WTC11 (cell line): ENCODE data around the gene ADCY10. TPM values are rescaled to one million over a fixed set of nuclear protein-coding genes. Genes with fewer than 3 reads are reported as not detected.
A peak's percentile ranks its signal among the peaks of the same experiment; 100 is the strongest.

Experiments used
- ATAC-seq: fragments of 200-7000 bp; cut with Tn5 transposase; 2 replicates; pipeline ENCODE4 v1.10.0; 2021; ENCODE audit warnings: mild to moderate bottlenecking, moderate library complexity
- CTCF ChIA-PET: fragments of 300-600 bp; sonication (Branson Sonifier 250); formaldehyde crosslinking; loops from one replicate; lab custom pipeline; 2021; ENCODE audit warnings: antibody characterized with exemption; lab: Charles Lee
- POLR2A ChIA-PET: fragments of 350-600 bp; sonication (Branson Sonifier 250); formaldehyde crosslinking; loops from one replicate; lab custom pipeline; 2021; ENCODE audit warnings: antibody characterized with exemption; lab: Charles Lee
- DNase-seq: peaks from one replicate; pipeline ENCODE4 v3.0.0; 2021; ENCODE audit warnings: low spot score
- H3K27ac Mint-ChIP-seq: 2 replicates; pipeline ENCODE4 v1.8.0; 2021; ENCODE audit warnings: mixed read lengths
- H3K27me3 Mint-ChIP-seq: 2 replicates; pipeline ENCODE4 v1.8.0; 2021; ENCODE audit warnings: low read depth, mild to moderate bottlenecking, moderate library complexity, mixed read lengths
- H3K36me3 Mint-ChIP-seq: 2 replicates; pipeline ENCODE4 v1.8.0; 2021; ENCODE audit warnings: mixed read lengths
- H3K4me1 Mint-ChIP-seq: 2 replicates; pipeline ENCODE4 v1.8.0; 2022; ENCODE audit warnings: mixed read lengths
- H3K4me3 Mint-ChIP-seq: 2 replicates; pipeline ENCODE4 v1.8.0; 2021; ENCODE audit warnings: mild to moderate bottlenecking, moderate library complexity, mixed read lengths
- H3K9me3 Mint-ChIP-seq: 2 replicates; pipeline ENCODE4 v1.8.0; 2021; ENCODE audit warnings: mixed read lengths
- ARID4B ChIP-seq: sonication (generic); formaldehyde crosslinking; IDR thresholded peaks from 2 replicates; pipeline ENCODE4 v1.8.0; 2023; ENCODE audit warnings: missing genetic modification reagents, mild to moderate bottlenecking, borderline replicate concordance
- ATF2 ChIP-seq: sonication (generic); formaldehyde crosslinking; IDR thresholded peaks from 2 replicates; pipeline ENCODE4 v1.8.1; 2022; ENCODE audit warnings: low read depth, missing genetic modification reagents, borderline replicate concordance
- ATF3 ChIP-seq: sonication (generic); formaldehyde crosslinking; conservative IDR thresholded peaks from 2 replicates; pipeline ENCODE4 v1.8.1; 2022; ENCODE audit warnings: mild to moderate bottlenecking, missing genetic modification reagents
- CBFB ChIP-seq: sonication (generic); formaldehyde crosslinking; IDR thresholded peaks from 2 replicates; pipeline ENCODE4 v1.8.1; 2022; ENCODE audit warnings: mild to moderate bottlenecking, low read depth, missing genetic modification reagents
- FOXP1 ChIP-seq: sonication (generic); formaldehyde crosslinking; IDR thresholded peaks from 2 replicates; pipeline ENCODE4 v1.8.0; 2022; ENCODE audit warnings: missing genetic modification reagents, mild to moderate bottlenecking, moderate library complexity, borderline replicate concordance
- HMGA2 ChIP-seq: fragments of 250-450 bp; sonication (Bioruptor Pico); IDR thresholded peaks from 2 replicates; pipeline ENCODE4 v1.4.0; 2021; ENCODE audit warnings: mild to moderate bottlenecking, moderate library complexity
- OVOL2 ChIP-seq: fragments of 250-450 bp; sonication (Bioruptor Pico); IDR thresholded peaks from 2 replicates; pipeline ENCODE4 v1.9.0; 2021; ENCODE audit warnings: mild to moderate bottlenecking, borderline replicate concordance
- PREB ChIP-seq: sonication (generic); formaldehyde crosslinking; IDR thresholded peaks from 2 replicates; pipeline ENCODE4 v1.8.1; 2022; ENCODE audit warnings: mild to moderate bottlenecking, missing genetic modification reagents, moderate library complexity, borderline replicate concordance
- SOX15 ChIP-seq: fragments of 250-450 bp; sonication (Bioruptor Pico); IDR thresholded peaks from 2 replicates; pipeline ENCODE4 v1.9.0; 2021; ENCODE audit warnings: mild to moderate bottlenecking
- SP1 ChIP-seq: sonication (generic); formaldehyde crosslinking; conservative IDR thresholded peaks from 2 replicates; pipeline ENCODE4 v1.8.1; 2022; ENCODE audit warnings: missing genetic modification reagents
- STAT6 ChIP-seq: sonication (generic); formaldehyde crosslinking; conservative IDR thresholded peaks from 2 replicates; pipeline ENCODE4 v1.8.1; 2023; ENCODE audit warnings: mild to moderate bottlenecking, low read depth, missing genetic modification reagents, moderate library complexity
- ZMAT4 ChIP-seq: fragments of 250-450 bp; sonication (Bioruptor Pico); IDR thresholded peaks from 2 replicates; pipeline ENCODE4 v1.9.0; 2021; ENCODE audit warnings: mild to moderate bottlenecking
- total RNA-seq: library from RNA; stranded (reverse); gene quantifications from 3 replicates; pipeline ENCODE4 v1.2.3, GENCODE V29; 2021

ADCY10 gene
- total RNA-seq, 1 experiment from 2014 or later, result 0.07 TPM

- H3K36me3 Mint-ChIP-seq, result peaks cover 13% of the 10 kb centered on the region
- peaks cover 33% of the 10 kb centered on the region for H3K4me1 Mint-ChIP-seq
- ChIA-PET CTCF (no interaction called here), POLR2A (no interaction called here)
- ATAC-seq, result no peak
- no peak overlapping the region for H3K27ac Mint-ChIP-seq
- DNase-seq, result no peak
- H3K27me3 Mint-ChIP-seq, result peaks cover 21% of the 10 kb centered on the region
- H3K9me3 Mint-ChIP-seq, result peaks cover 24% of the 10 kb centered on the region
- TF ChIP-seq HMGA2 (CRISPR knock-in tag), result no peak
- no peak for TF ChIP-seq FOXP1 (CRISPR knock-in tag)
- TF ChIP-seq SOX15 (CRISPR knock-in tag), result no peak
- H3K4me3 Mint-ChIP-seq, result no peak overlapping the region
Observed at GRCh38 chr1:167862432-167863076, 51.4 kb downstream of the ADCY10 start.

GRCh38 chr1:167861664-167862381 lies 52.1 kb downstream of the ADCY10 start:
- Mint-ChIP-seq H3K9me3 (peaks cover 24% of the 10 kb centered on the region), H3K27me3 (peaks cover 21% of the 10 kb centered on the region), H3K36me3 (peaks cover 13% of the 10 kb centered on the region), H3K4me3 (no peak overlapping the region), H3K27ac (no peak overlapping the region; the same call in 1 of the 2 replicates), H3K4me1 (peaks cover 38% of the 10 kb centered on the region)
- ChIA-PET POLR2A (no interaction called here), CTCF (no interaction called here)
- ATAC-seq (peak; percentile 70), DNase-seq (no peak)
- TF ChIP-seq HMGA2 (CRISPR knock-in tag) (no peak), CBFB (CRISPR knock-in tag) (no peak), ATF3 (CRISPR knock-in tag) (no peak)

- ChIA-PET POLR2A (interaction anchor here (0.5 kb wide), 2 partner anchors 22 to 211 kb away, joined by 4 to 5 read pairs; no protein-coding TSS in a partner anchor), CTCF (no interaction called here)
- DNase-seq (no peak), ATAC-seq (no peak)
- Mint-ChIP-seq H3K27ac (no peak overlapping the region), H3K27me3 (peaks cover 21% of the 10 kb centered on the region), H3K9me3 (peaks cover 24% of the 10 kb centered on the region), H3K4me3 (no peak overlapping the region), H3K36me3 (peaks cover 13% of the 10 kb centered on the region), H3K4me1 (peaks cover 53% of the 10 kb centered on the region)
- TF ChIP-seq ZMAT4 (CRISPR knock-in tag) (no peak), OVOL2 (no peak), ATF2 (no peak), SP1 (no peak)
Observed at GRCh38 chr1:167860231-167860923, 53.6 kb downstream of the ADCY10 start.

GRCh38 chr1:167856711-167857418 lies 57.1 kb downstream of the ADCY10 start:
- Mint-ChIP-seq H3K27me3 (0 out of 2 replicates have a peak, but pooled peaks cover 6% of the 10 kb centered on the region), H3K4me1 (peaks cover 42% of the 10 kb centered on the region), H3K27ac (no peak overlapping the region), H3K9me3 (peaks cover 23% of the 10 kb centered on the region), H3K4me3 (no peak overlapping the region), H3K36me3 (peaks cover 13% of the 10 kb centered on the region)
- CTCF ChIA-PET, result interaction anchor here (0.8 to 2.9 kb wide), 3 partner anchors 54 to 225 kb away, joined by 3 to 7 read pairs (median 6); no protein-coding TSS in a partner anchor
- POLR2A ChIA-PET, result no interaction called here
- DNase-seq (no peak), ATAC-seq (peak; percentile 74)
- TF ChIP-seq ARID4B (no peak), OVOL2 (no peak), STAT6 (CRISPR knock-in tag) (no peak), PREB (CRISPR knock-in tag) (no peak)
